HUDEP-2 (cell line): ENCODE measurements around the gene NT5DC4.

Experiments used
- DNase-seq, 76 experiments: peaks; one replicate each; lab custom pipeline; 2025; ENCODE audit not compliant: unreplicated experiment in 76 of 76; lab: John Stamatoyannopoulos, UW

The NT5DC4 gene

GRCh38 chr2:112776113-112776512, 55.3 kb downstream of the NT5DC4 start:
- DNase-seq: no peak

GRCh38 chr2:112777036-112777435, 56.2 kb downstream of the NT5DC4 start:
- no peak for DNase-seq

GRCh38 chr2:112779598-112779997, 58.8 kb downstream of the NT5DC4 start:
- no peak for DNase-seq

- DNase-seq: no peak
These were observed 61.5 kb downstream of the NT5DC4 start for GRCh38 chr2:112782234-112782799.

GRCh38 chr2:112783187-112783714, 62.4 kb downstream of the NT5DC4 start:
- no peak for DNase-seq

- no peak for DNase-seq
These were observed 63.7 kb downstream of the NT5DC4 start, which contains the start of gene IL1A for GRCh38 chr2:112784199-112785189. IL1A (minus strand) TSS chr2:112784493; CDS start chr2:112783770, 723 bp downstream.

GRCh38 chr2:112787294-112787693, 66.5 kb downstream of the NT5DC4 start:
- no peak for DNase-seq

- DNase-seq: no peak
These were observed 67.0 kb downstream of the NT5DC4 start for GRCh38 chr2:112787729-112788393.

- DNase-seq: no peak
These were observed 67.8 kb downstream of the NT5DC4 start for GRCh38 chr2:112788653-112789052.
